KMS-11 (cell line): Measurements from ENCODE around the gene CNGB1.

Experiments
- H2AFZ ChIP-seq: fragments of 200-600 bp; sonication (generic); 2 replicates; pipeline ENCODE4 v1.6.1; 2016; ENCODE audit warnings: antibody characterized with exemption, mixed run types, low read depth
- H3K27ac ChIP-seq: fragments of 200-600 bp; sonication (generic); 2 replicates; pipeline ENCODE4 v1.6.1; 2016; ENCODE audit warnings: mild to moderate bottlenecking, mixed run types
- H3K27me3 ChIP-seq: fragments of 200-600 bp; sonication (generic); 2 replicates; pipeline ENCODE4 v1.6.1; 2017; ENCODE audit warnings: mild to moderate bottlenecking, low read depth, mixed run types, moderate library complexity; ENCODE audit not compliant: insufficient read depth
- H3K36me3 ChIP-seq: fragments of 200-600 bp; sonication (generic); 2 replicates; pipeline ENCODE4 v1.6.1; 2017; ENCODE audit warnings: mild to moderate bottlenecking, mixed run types; ENCODE audit not compliant: insufficient read depth
- H3K4me1 ChIP-seq: fragments of 200-600 bp; sonication (generic); 2 replicates; pipeline ENCODE4 v1.6.1; 2016; ENCODE audit warnings: mild to moderate bottlenecking, low read depth, mixed run types; ENCODE audit not compliant: poor library complexity, severe bottlenecking
- H3K4me2 ChIP-seq: fragments of 200-600 bp; sonication (generic); 2 replicates; pipeline ENCODE4 v1.7.0; 2016; ENCODE audit warnings: mild to moderate bottlenecking, mixed run types
- H3K4me3 ChIP-seq: fragments of 200-600 bp; sonication (generic); IDR thresholded peaks from 2 replicates; pipeline ENCODE4 v1.6.1; 2017; ENCODE audit warnings: low read depth, low read length, mixed read lengths; ENCODE audit not compliant: insufficient read depth
- H3K79me2 ChIP-seq: fragments of 200-600 bp; sonication (generic); 2 replicates; pipeline ENCODE4 v1.6.1; 2016; ENCODE audit warnings: low read depth, mixed run types; ENCODE audit not compliant: insufficient read depth
- H3K9ac ChIP-seq: fragments of 200-600 bp; sonication (generic); 2 replicates; pipeline ENCODE4 v1.6.1; 2016; ENCODE audit warnings: mild to moderate bottlenecking, mixed run types
- H4K20me1 ChIP-seq: fragments of 200-600 bp; sonication (generic); 2 replicates; pipeline ENCODE4 v1.6.1; 2016; ENCODE audit warnings: mild to moderate bottlenecking, mixed run types; ENCODE audit not compliant: insufficient read depth
- TF ChIP-seq, protein P1 (sequence below): fragments of 200-600 bp; sonication (generic); conservative IDR thresholded peaks from 2 replicates; pipeline ENCODE4 v1.6.1; 2017; ENCODE audit warnings: low read depth, mild to moderate bottlenecking, antibody characterized with exemption, low read length, moderate library complexity, mixed read lengths

CNGB1 gene

DNA sequence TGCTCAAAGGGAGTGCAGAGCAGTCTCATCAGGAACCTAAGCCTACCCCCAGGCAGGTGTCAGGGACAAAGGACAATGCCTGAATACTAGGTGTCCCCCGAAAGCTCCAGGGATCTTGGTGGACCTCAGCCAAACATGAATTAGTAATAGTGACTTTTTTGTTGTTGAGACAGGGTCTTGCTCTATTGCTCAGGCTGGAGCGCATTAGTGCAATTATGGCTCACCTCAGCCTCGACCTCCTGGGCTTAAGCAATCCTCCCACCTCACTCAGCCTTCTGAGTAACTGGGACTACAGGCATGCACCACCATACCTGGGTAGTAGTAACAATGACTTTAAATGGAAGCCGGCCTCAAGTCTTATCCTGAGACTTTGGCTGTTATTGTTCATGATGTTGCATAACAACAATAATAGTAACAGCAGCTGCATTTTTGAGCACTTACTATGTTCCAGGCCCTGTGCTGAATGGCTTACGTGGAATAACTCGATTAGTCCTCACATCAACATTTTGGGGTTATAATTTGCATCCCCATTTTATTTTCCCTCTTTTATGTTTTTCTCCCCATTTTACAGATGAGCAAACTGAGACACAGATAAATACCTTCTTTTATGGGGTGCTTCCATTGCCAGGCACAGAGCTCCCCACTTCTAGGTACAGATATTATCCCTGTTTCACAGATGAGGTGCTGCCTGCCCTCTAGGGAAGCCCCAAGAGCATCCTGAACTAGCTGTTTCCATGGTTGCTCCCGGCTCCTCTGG, 19.5 kb downstream of the CNGB1 start:
- H3K4me3 ChIP-seq = no peak overlapping the region
- H2AFZ ChIP-seq = no peak overlapping the region

GRCh38 chr16:57950382-57950781, 20.5 kb downstream of the CNGB1 start:
- Histone ChIP-seq H4K20me1 (no peaks in the 10 kb centered on the region), H3K27ac (no peak overlapping the region), H3K4me2 (no peak overlapping the region), H3K27me3 (no peaks in the 10 kb centered on the region), H3K79me2 (no peaks in the 10 kb centered on the region), H3K4me1 (peaks cover 11% of the 10 kb centered on the region), H2AFZ (no peak overlapping the region), H3K4me3 (no peak overlapping the region), H3K9ac (no peak overlapping the region), H3K36me3 (no peaks in the 10 kb centered on the region)
- TF ChIP-seq, protein P1, sequence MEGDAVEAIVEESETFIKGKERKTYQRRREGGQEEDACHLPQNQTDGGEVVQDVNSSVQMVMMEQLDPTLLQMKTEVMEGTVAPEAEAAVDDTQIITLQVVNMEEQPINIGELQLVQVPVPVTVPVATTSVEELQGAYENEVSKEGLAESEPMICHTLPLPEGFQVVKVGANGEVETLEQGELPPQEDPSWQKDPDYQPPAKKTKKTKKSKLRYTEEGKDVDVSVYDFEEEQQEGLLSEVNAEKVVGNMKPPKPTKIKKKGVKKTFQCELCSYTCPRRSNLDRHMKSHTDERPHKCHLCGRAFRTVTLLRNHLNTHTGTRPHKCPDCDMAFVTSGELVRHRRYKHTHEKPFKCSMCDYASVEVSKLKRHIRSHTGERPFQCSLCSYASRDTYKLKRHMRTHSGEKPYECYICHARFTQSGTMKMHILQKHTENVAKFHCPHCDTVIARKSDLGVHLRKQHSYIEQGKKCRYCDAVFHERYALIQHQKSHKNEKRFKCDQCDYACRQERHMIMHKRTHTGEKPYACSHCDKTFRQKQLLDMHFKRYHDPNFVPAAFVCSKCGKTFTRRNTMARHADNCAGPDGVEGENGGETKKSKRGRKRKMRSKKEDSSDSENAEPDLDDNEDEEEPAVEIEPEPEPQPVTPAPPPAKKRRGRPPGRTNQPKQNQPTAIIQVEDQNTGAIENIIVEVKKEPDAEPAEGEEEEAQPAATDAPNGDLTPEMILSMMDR = no peak

More for the DNA sequence above, 19.5 kb downstream of the CNGB1 start:
- H4K20me1 ChIP-seq = no peaks in the 10 kb centered on the region
- H3K4me1 ChIP-seq = peaks cover 11% of the 10 kb centered on the region
- TF ChIP-seq, protein P1 = no peak
- H3K9ac ChIP-seq = no peak overlapping the region
- no peaks in the 10 kb centered on the region for H3K36me3 ChIP-seq
- H3K27ac ChIP-seq = no peak overlapping the region
- no peaks in the 10 kb centered on the region for H3K79me2 ChIP-seq
- H3K27me3 ChIP-seq = no peaks in the 10 kb centered on the region
- no peak overlapping the region for H3K4me2 ChIP-seq

- TF ChIP-seq, protein P1 = no peak
- Histone ChIP-seq H3K27ac (no peak overlapping the region), H2AFZ (no peak overlapping the region), H3K9ac (no peak overlapping the region), H3K79me2 (no peaks in the 10 kb centered on the region), H3K36me3 (no peaks in the 10 kb centered on the region), H3K4me1 (peaks cover 11% of the 10 kb centered on the region), H3K4me2 (no peak overlapping the region; the same call in 1 of the 2 replicates), H3K27me3 (no peaks in the 10 kb centered on the region), H3K4me3 (no peak overlapping the region), H4K20me1 (no peaks in the 10 kb centered on the region)
These were observed 21.2 kb downstream of the CNGB1 start for GRCh38 chr16:57949595-57950238.

- Histone ChIP-seq H3K36me3 (no peaks in the 10 kb centered on the region), H3K4me3 (no peak overlapping the region), H3K9ac (no peak overlapping the region), H2AFZ (peak overlapping the region; percentile 18; the same call in 1 of the 2 replicates), H3K79me2 (no peaks in the 10 kb centered on the region), H3K4me1 (peaks cover 11% of the 10 kb centered on the region), H3K27me3 (no peaks in the 10 kb centered on the region), H4K20me1 (no peaks in the 10 kb centered on the region), H3K4me2 (peak overlapping the region; percentile 6; the same call in 1 of the 2 replicates), H3K27ac (no peak overlapping the region)
- TF ChIP-seq, protein P1 = no peak
These were observed 21.9 kb downstream of the CNGB1 start for GRCh38 chr16:57949013-57949412.
